BJ (cell line): ENCODE results near the gene LPA. TPM values are rescaled to one million over a fixed set of nuclear protein-coding genes. Genes with fewer than 3 reads are reported as not detected.
A peak's percentile ranks its signal among the peaks of the same experiment; 100 is the strongest.
"Not testable (repeated sequence)": the region's sequence is repeated elsewhere in the genome, so short reads cannot be mapped to it uniquely, and the experiment has no call there.

ENCODE experiments used
- CTCF ChIA-PET: fragments of 350-600 bp; formaldehyde crosslinking; extraction: SDS; loops from one replicate; lab custom pipeline; 2021; ENCODE audit warnings: antibody characterized with exemption, inconsistent platforms; lab: Yijun Ruan, JAX
- POLR2A ChIA-PET: fragments of 300-600 bp; sonication (Branson Sonifier 250); formaldehyde crosslinking; extraction: SDS; loops from one replicate; lab custom pipeline; 2021; ENCODE audit warnings: antibody characterized with exemption; lab: Charles Lee
- DNase-seq: peaks from one replicate; pipeline ENCODE4 v3.0.0-alpha.2; 2011; ENCODE audit warnings: low read depth
- H3K27me3 ChIP-seq: 2 replicates; pipeline ENCODE4 v1.6.0; 2011; ENCODE audit warnings: low read length; ENCODE audit not compliant: control insufficient read depth, insufficient read depth
- H3K36me3 ChIP-seq: 2 replicates; pipeline ENCODE4 v1.5.1; 2011; ENCODE audit warnings: low read length; ENCODE audit not compliant: control insufficient read depth, insufficient read depth
- H3K4me3 ChIP-seq: 2 replicates; pipeline ENCODE4 v1.5.1; 2011; ENCODE audit warnings: low read depth, mild to moderate bottlenecking, control low read depth, low read length
- CTCF ChIP-seq: IDR thresholded peaks from 2 replicates; pipeline ENCODE4 v1.5.1; 2011; ENCODE audit warnings: low read depth, mild to moderate bottlenecking, control low read depth, inconsistent platforms, low read length, moderate library complexity; ENCODE audit not compliant: insufficient read depth
- polyA plus RNA-seq: library from polyadenylated mRNA; depleted of rRNA; stranded (reverse); fragments of >200 nt; gene quantifications from 2 replicates; pipeline ENCODE4 v1.2.3, GENCODE V29; 2011

LPA gene
- polyA plus RNA-seq, 1 experiment: not detected

GRCh38 chr6:160534050-160534696, 129.9 kb downstream of the LPA start:
- H3K27me3 ChIP-seq: no peaks in the 10 kb centered on the region
- H3K4me3 ChIP-seq: no peak overlapping the region
- POLR2A ChIA-PET: no interaction called here
- CTCF ChIA-PET: interaction anchor here (0.5 to 3.0 kb wide), 19 partner anchors 10 to 879 kb away, joined by 3 to 61 read pairs (median 4); no protein-coding TSS in a partner anchor
- no peak for DNase-seq
- H3K36me3 ChIP-seq: no peaks in the 10 kb centered on the region
- peak; percentile 89 for TF ChIP-seq CTCF

GRCh38 chr6:160532315-160532714, 131.8 kb downstream of the LPA start:
- Histone ChIP-seq H3K4me3 (no peak overlapping the region), H3K36me3 (no peaks in the 10 kb centered on the region), H3K27me3 (no peaks in the 10 kb centered on the region)
- no peak for TF ChIP-seq CTCF
- POLR2A ChIA-PET: no interaction called here
- no peak for DNase-seq
- CTCF ChIA-PET: interaction anchor here (1.4 to 3.0 kb wide), 3 partner anchors 8 to 398 kb away, joined by 3 to 61 read pairs (median 16); no protein-coding TSS in a partner anchor

GRCh38 chr6:160531826-160532225, 132.2 kb downstream of the LPA start:
- no peak for TF ChIP-seq CTCF
- H3K4me3 ChIP-seq: no peak overlapping the region
- no peaks in the 10 kb centered on the region for H3K36me3 ChIP-seq
- no peak for DNase-seq
- ChIA-PET POLR2A (no interaction called here), CTCF (interaction anchor here (0.7 to 3.0 kb wide), 4 partner anchors 11 to 1016 kb away, joined by 3 to 61 read pairs (median 6); no protein-coding TSS in a partner anchor)
- H3K27me3 ChIP-seq: no peaks in the 10 kb centered on the region

DNA sequence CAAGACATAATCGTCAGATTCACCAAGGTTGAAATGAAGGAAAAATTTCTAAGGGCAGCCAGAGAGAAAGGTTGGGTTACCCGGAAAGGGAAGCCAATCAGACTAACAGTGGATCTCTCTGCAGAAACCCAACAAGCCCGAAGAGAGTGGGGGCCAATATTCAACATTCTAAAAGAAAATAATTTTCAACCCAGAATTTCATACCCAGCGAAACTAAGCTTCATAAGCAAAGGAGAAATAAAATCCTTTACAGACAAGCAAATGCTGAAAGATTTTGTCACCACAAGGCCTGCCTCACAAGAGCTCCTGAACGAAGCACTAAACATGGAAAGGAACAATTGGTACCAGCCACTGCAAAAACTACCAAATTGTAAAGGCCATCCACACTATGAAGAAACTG, 134.6 kb downstream of the LPA start:
- H3K4me3 ChIP-seq, H3K27me3 ChIP-seq, H3K36me3 ChIP-seq, CTCF ChIA-PET, DNase-seq, POLR2A ChIA-PET: not testable (repeated sequence)

DNA sequence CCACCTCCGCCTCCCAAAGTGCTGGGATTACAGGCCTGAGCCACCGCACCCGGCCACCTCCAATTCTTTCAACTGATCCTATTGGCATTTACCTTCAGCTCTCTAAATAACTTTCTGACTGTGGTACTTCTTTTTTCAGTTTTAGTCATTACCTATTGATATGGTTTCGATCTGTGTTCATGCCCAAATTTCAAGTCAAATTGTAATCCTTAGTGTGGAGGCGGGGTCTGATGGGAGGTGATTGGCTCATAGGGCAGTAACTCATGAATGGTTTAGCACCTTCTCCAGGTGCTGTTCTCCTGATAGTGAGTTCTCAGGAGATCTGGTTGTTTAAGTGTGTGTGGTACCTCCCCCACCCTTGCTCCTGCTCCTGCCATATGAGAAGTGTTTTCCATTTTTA, 140.9 kb downstream of the LPA start:
- TF ChIP-seq CTCF: no peak
- Histone ChIP-seq H3K4me3 (no peak overlapping the region), H3K36me3 (no peaks in the 10 kb centered on the region), H3K27me3 (no peaks in the 10 kb centered on the region)
- ChIA-PET CTCF (interaction anchor here (1.2 to 4.9 kb wide), 3 partner anchors 10 to 14 kb away, joined by 3 to 61 read pairs (median 16); no protein-coding TSS in a partner anchor), POLR2A (no interaction called here)
- no peak for DNase-seq
